ENCODE measurements around the gene HDAC5.

The HDAC5 gene

GRCh38 chr17:44084921-44085320, 38.5 kb downstream of the HDAC5 start:
- no peak for DNase-seq

DNA sequence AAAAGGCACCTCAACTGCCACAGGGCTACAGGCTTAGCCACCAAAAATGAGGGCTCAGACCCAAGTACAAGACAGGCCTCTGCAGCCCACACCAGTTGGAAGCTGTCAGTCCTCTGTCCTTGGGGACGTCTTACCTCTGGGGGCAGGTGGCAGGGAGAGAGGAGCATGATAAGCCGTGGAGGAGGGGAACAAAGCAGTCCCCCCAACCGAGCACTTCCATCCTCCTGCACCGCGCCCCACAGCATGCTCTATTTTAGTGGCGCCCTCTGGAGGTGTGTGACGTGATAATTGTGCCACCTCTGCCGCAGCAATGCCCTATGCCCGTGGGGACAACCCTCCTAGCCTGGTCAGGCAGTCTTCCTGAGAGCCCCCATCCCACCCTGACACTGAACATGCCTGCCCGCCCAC, 39.3 kb downstream of the HDAC5 start:
- DNase-seq: no peak

- no peak for DNase-seq
These were observed 40.1 kb downstream of the HDAC5 start for GRCh38 chr17:44083250-44083849.

GRCh38 chr17:44082256-44082927, 41.0 kb downstream of the HDAC5 start:
- no peak for DNase-seq

DNA sequence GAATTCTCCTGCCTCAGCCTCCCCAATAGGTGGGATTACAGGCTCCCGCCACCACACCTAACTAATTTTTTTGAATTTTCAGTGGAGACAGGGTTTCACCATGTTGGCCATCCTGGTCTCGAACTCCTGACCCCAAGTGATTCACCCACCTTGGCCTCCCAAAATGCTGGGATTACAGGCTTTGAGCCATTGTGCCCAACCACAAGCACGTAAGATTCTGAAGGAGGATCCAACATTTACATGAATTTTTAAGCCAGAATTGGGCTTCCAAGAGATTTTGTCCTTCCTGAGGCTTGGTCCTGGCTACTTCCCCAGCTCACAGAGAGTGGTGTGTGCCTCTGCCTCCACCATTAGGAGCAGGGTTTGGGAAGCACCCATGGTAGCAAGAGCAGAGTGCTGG, 41.8 kb downstream of the HDAC5 start:
- DNase-seq: no peak

- DNase-seq: no peak
These were observed 43.3 kb downstream of the HDAC5 start for GRCh38 chr17:44079877-44080821.

DNA sequence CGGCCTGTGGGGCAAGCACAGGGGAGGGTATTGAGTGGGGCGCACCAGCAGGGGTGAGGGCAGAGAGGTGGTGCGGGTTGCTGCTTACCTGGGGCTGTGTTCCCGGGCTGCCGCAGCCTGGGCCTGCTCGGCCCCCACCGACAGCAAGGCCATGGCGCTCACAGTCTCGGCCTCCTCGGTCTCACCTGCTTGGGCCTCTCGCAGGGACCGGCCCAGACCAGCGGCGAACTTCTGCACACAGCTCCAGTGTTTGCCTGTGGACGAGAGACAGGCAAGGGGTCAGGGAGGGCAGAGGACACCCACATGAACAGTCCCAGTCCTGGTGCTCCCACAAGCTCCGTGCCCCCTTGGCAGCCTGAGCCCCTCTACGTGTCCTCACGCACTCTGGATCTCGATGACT, 45.0 kb downstream of the HDAC5 start:
- no peak for DNase-seq

- DNase-seq: peak in 1 of 2 donors; percentile 13
These were observed 45.9 kb downstream of the HDAC5 start for GRCh38 chr17:44077595-44077909.

- DNase-seq: no peak
These were observed 46.5 kb downstream of the HDAC5 start for GRCh38 chr17:44076716-44077594.

DNA sequence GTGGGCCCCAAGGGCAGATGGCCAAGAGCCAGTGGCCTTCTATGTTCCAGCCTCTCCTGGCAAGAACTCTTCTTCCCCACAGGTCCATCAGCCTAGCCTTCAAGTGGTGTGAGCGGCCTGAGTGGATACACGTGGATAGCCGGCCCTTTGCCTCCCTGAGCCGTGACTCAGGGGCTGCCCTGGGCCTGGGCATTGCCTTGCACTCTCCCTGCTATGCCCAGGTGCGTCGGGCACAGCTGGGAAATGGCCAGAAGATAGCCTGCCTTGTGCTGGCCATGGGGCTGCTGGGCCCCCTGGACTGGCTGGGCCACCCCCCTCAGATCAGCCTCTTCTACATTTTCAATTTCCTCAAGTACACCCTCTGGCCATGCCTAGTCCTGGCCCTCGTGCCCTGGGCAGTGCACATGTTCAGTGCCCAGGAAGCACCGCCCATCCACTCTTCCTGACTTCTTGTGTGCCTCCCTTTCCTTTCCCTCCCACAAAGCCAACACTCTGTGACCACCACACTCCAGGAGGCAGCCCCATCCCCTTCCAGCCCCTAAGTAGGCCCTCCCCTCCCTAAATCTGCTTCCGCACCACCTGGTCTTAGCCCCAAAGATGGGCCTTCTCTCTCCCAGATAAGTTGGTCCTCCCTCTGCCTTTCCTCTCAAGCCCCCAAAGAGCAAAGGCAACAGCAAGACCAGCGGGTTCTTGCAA, 47.7 kb downstream of the HDAC5 start:
- DNase-seq: no peak

DNA sequence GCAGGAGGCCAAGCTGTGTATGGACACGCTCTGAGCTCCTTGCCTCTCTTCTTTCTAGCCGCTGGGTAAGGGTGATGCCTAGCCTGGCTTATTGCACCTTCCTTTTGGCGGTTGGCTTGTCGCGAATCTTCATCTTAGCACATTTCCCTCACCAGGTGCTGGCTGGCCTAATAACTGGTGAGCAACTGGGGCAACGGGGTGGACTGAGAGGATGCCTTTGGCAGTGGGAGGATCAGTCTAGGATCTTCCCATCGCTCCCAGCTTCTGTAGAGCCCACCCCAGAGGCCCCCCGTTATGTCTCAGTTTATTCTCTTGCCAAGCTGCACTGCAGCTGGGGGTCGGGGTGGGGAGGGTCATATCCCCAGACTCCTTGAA, 48.5 kb downstream of the HDAC5 start:
- no peak for DNase-seq

GRCh38 chr17:44074231-44074910, 49.1 kb downstream of the HDAC5 start:
- no peak for DNase-seq

DNA sequence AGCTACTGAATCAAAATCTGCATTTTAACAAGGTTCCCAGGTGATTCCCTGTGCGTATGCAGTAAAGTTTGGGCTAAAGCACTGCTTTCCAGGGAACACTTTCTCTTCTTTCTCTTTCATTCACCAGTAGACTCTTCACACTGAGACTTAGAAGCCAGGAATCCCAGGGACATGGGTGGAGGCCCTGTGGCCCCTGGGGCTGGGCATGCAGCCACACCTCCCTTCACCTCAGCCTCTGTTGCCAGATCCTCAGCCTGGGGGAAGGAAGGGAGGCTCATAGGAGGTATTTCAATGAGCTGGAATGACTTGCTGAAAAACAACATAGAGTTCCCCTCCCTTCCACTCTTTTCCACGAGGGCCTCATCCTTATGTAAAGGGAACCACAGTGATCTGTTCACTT, 51.7 kb downstream of the HDAC5 start:
- DNase-seq: no peak

- DNase-seq: no peak
These were observed 52.3 kb downstream of the HDAC5 start for GRCh38 chr17:44071198-44071520.

GRCh38 chr17:44070455-44071197, 52.8 kb downstream of the HDAC5 start, which contains the start of gene G6PC3:
Gene G6PC3 (plus strand): TSS chr17:44070735. CDS start chr17:44070966, 231 bp downstream.
- DNase-seq: peak; percentile 75 to 85

GRCh38 chr17:44069974-44070454, 53.4 kb downstream of the HDAC5 start:
- DNase-seq: no peak

GRCh38 chr17:44067545-44067940, 55.9 kb downstream of the HDAC5 start:
- no peak for DNase-seq

DNA sequence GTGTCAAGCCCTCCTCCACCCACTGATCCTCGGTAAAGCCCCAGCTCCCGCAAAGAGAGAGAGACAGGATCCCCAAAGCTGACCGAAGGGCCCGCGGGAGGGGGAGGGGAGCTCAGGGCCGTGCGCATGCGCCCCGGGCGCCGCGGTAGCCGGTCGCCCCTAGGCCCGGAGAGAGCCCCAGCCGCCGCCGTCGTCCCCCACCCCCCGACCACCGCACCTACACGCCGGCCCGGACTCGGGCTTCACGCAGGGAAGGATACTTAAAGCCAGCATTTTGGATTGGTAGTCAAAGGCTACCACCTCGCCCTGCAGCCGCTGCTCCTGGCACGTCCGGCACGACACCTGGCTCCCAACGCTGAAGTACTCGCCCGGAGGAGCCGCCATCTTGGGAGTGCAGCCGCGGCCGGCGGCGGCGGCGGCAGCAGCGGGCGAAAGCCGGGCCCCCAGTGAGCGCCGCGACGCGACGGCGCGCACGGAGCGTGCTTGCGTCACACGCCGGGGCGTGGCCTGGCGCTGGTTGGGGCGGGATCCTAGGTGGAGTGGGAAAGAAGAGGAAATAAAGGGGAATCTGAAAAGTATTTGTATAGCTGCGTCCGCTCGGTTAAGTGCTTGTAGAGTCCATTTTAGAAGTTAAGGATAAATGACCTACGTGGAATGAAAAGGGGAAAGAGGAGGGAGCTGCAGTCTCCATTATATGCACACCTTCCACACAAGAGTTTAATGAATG, 57.1 kb downstream of the HDAC5 start, which contains the start of gene LSM12:
Gene LSM12 (minus strand): TSS at position 468 of the 727 bp plus-strand sequence. CDS start 84 bp downstream, at position 384.
- DNase-seq: peak; percentile 64 to 91

- DNase-seq: peak in 1 of 2 donors; percentile 8
These were observed 57.7 kb downstream of the HDAC5 start for GRCh38 chr17:44065668-44066203.

Measured in bone marrow (tissue), 2 donors.